NCI-H1436 treated with DMSO at 0.1 percent for 48 hours (cell line): ENCODE measurements around the gene C3orf18.

ENCODE experiments used
- DNase-seq: peaks from one replicate; lab custom pipeline; 2025; lab: John Stamatoyannopoulos, UW

C3orf18 gene

GRCh38 chr3:50551054-50551659 lies 16.4 kb downstream of the C3orf18 start:
- DNase-seq: no peak

- no peak for DNase-seq
Measured at GRCh38 chr3:50550079-50550736, 17.3 kb downstream of the C3orf18 start.

GRCh38 chr3:50549226-50549625 lies 18.3 kb downstream of the C3orf18 start:
- no peak for DNase-seq

- DNase-seq: no peak
Measured at GRCh38 chr3:50545781-50546180, 21.8 kb downstream of the C3orf18 start.

GRCh38 chr3:50542177-50543034 lies 25.1 kb downstream of the C3orf18 start:
- no peak for DNase-seq

GRCh38 chr3:50539356-50540286 lies 27.9 kb downstream of the C3orf18 start:
- DNase-seq: no peak

- DNase-seq: no peak
Measured at GRCh38 chr3:50537421-50538129, 30.0 kb downstream of the C3orf18 start.

- DNase-seq: no peak
Measured at GRCh38 chr3:50536471-50537180, 30.9 kb downstream of the C3orf18 start.

- DNase-seq: no peak
Measured at GRCh38 chr3:50534681-50535330, 32.7 kb downstream of the C3orf18 start.

GRCh38 chr3:50533807-50534461 lies 33.6 kb downstream of the C3orf18 start:
- no peak for DNase-seq

GRCh38 chr3:50533316-50533715 lies 34.2 kb downstream of the C3orf18 start:
- no peak for DNase-seq

- DNase-seq: no peak
Measured at GRCh38 chr3:50532062-50532705, 35.4 kb downstream of the C3orf18 start.

GRCh38 chr3:50531201-50531600 lies 36.3 kb downstream of the C3orf18 start:
- DNase-seq: no peak

GRCh38 chr3:50530001-50530970 lies 37.3 kb downstream of the C3orf18 start:
- DNase-seq: no peak

GRCh38 chr3:50525987-50526386 lies 41.6 kb downstream of the C3orf18 start:
- no peak for DNase-seq

- no peak for DNase-seq
Measured at GRCh38 chr3:50525191-50525910, 42.2 kb downstream of the C3orf18 start.

- DNase-seq: no peak
Measured at GRCh38 chr3:50524746-50525145, 42.8 kb downstream of the C3orf18 start.
